PC-3 (cell line): ENCODE measurements around the gene CRLF3. TPM values are rescaled to one million over a fixed set of nuclear protein-coding genes. Genes with fewer than 3 reads are reported as not detected.
"Not testable (repeated sequence)": the region's sequence is repeated elsewhere in the genome, so short reads cannot be mapped to it uniquely, and the experiment has no call there.

Experiments
- ATAC-seq: fragments of 200-7000 bp; cut with Tn5 transposase; 2 replicates; pipeline ENCODE4 v1.9.1; 2020; ENCODE audit warnings: mild to moderate bottlenecking, moderate library complexity
- BruUV-seq: library from RNA; stranded (reverse); fragments of 400-500 nt; replicated peaks from 2 replicates; lab custom pipeline; 2021; lab: Mats Ljungman, UMichigan
- CTCF ChIA-PET: fragments of 300-600 bp; sonication (Branson Sonifier 250); formaldehyde crosslinking; loops from one replicate; lab custom pipeline; 2022; ENCODE audit warnings: antibody characterized with exemption; lab: Charles Lee
- POLR2A ChIA-PET: fragments of 300-600 bp; sonication (Branson Sonifier 250); formaldehyde crosslinking; loops from one replicate; lab custom pipeline; 2022; ENCODE audit warnings: antibody characterized with exemption; ENCODE audit not compliant: unreplicated experiment; lab: Charles Lee
- DNase-seq: peaks from one replicate; pipeline ENCODE4 v3.0.0-alpha.2; 2015
- H2AFZ ChIP-seq: fragments of 300-600 bp; sonication (generic); 2 replicates; pipeline ENCODE4 v1.6.0; 2016; ENCODE audit warnings: antibody characterized with exemption, low read length
- H3F3A ChIP-seq: fragments of 300-600 bp; sonication (generic); one replicate; pipeline ENCODE4 v1.6.0; 2017; ENCODE audit warnings: antibody characterized with exemption, low read length, control low read depth, mild to moderate bottlenecking; ENCODE audit not compliant: unreplicated experiment
- H3K27ac ChIP-seq: fragments of 300-600 bp; sonication (generic); 2 replicates; pipeline ENCODE4 v1.5.1; 2016; ENCODE audit warnings: mild to moderate bottlenecking, low read length
- H3K27me3 ChIP-seq: fragments of 300-600 bp; sonication (generic); 2 replicates; pipeline ENCODE4 v1.6.1; 2016; ENCODE audit warnings: low read length, mixed read lengths
- H3K36me3 ChIP-seq: fragments of 300-600 bp; sonication (generic); 2 replicates; pipeline ENCODE4 v1.6.1; 2016; ENCODE audit warnings: low read depth, mixed run types, low read length, mixed read lengths
- H3K4me1 ChIP-seq: fragments of 300-600 bp; sonication (generic); 2 replicates; pipeline ENCODE4 v1.5.1; 2016; ENCODE audit warnings: low read length; ENCODE audit not compliant: insufficient read depth
- H3K4me2 ChIP-seq: fragments of 300-600 bp; sonication (generic); 2 replicates; pipeline ENCODE4 v1.6.0; 2016; ENCODE audit warnings: low read length
- H3K4me3 ChIP-seq: fragments of 300-600 bp; sonication (generic); 2 replicates; pipeline ENCODE4 v1.5.1; 2016; ENCODE audit warnings: mild to moderate bottlenecking, low read length, mixed read lengths
- H3K79me2 ChIP-seq: fragments of 300-600 bp; sonication (generic); 2 replicates; pipeline ENCODE4 v1.6.1; 2017; ENCODE audit warnings: low read length, mixed read lengths
- H3K9ac ChIP-seq: fragments of 300-600 bp; sonication (generic); 2 replicates; pipeline ENCODE4 v1.6.0; 2016; ENCODE audit warnings: mild to moderate bottlenecking, low read length
- H3K9me2 ChIP-seq: fragments of 300-600 bp; sonication (generic); replicated peaks from 2 replicates; pipeline ENCODE4 v1.6.1; 2016; ENCODE audit warnings: mixed run types, low read length, mixed read lengths
- H3K9me3 ChIP-seq: fragments of 300-600 bp; sonication (generic); 2 replicates; pipeline ENCODE4 v1.6.1; 2016; ENCODE audit warnings: low read length, mixed read lengths
- H4K20me1 ChIP-seq: fragments of 300-600 bp; sonication (generic); 2 replicates; pipeline ENCODE4 v1.6.1; 2016; ENCODE audit warnings: low read length, mixed read lengths
- EZH2 ChIP-seq: fragments of 300-600 bp; sonication (generic); IDR thresholded peaks from one replicate; pipeline ENCODE4 v1.6.1; 2017; ENCODE audit warnings: antibody characterized with exemption, mild to moderate bottlenecking, low read length; ENCODE audit not compliant: unreplicated experiment
- EZH2phosphoT487 ChIP-seq: fragments of 300-600 bp; sonication (generic); IDR thresholded peaks from 2 replicates; pipeline ENCODE4 v1.6.1; 2018; ENCODE audit warnings: mild to moderate bottlenecking, antibody characterized with exemption, low read length, borderline replicate concordance
- intact Hi-C: fragments of 100-400 bp; cut with micrococcal nuclease; formaldehyde crosslinking; loops from 2 replicates; pipeline ENCODE4 v1.9.0; 2023
- total RNA-seq: library from RNA; depleted of rRNA; stranded (reverse); fragments of >200 nt; gene quantifications from 2 replicates; pipeline ENCODE4 v1.2.3, GENCODE V29; 2014
- TF ChIP-seq, protein P1 (sequence below): fragments of 300-600 bp; sonication (generic); conservative IDR thresholded peaks from 2 replicates; pipeline ENCODE4 v1.5.1; 2017; ENCODE audit warnings: antibody characterized with exemption, low read depth, mild to moderate bottlenecking, low read length

Gene CRLF3
- total RNA-seq, 1 experiment from 2014 or later: 9.8 TPM

DNA sequence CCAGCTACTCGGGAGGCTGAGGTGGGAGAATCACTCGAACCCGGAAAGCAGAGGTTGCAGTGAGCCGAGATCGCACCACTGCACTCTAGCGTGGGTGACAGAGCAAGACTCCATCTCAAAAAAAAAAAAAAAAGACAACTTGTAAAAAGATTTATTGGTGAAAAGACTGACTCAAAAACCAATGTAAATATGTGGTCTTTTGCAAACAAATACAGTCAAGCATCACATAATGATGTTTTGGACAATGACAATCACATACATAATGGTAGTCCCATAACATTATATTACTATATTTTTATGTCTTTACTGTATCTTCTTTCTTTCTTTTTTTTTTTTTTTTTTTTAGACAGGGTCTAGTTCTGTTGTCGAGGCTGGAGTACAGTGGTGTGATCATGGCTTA, 8.3 kb downstream of the CRLF3 start:
- peaks cover 5% of the 10 kb centered on the region; the same call in 1 of the 2 replicates for H4K20me1 ChIP-seq
- peaks cover 23% of the 10 kb centered on the region for H3K79me2 ChIP-seq
- no peaks in the 10 kb centered on the region for H3K36me3 ChIP-seq
- ATAC-seq: peak; percentile 90
- ChIA-PET CTCF (no interaction called here), POLR2A (no interaction called here)
- peak; percentile 52 for DNase-seq
- TF ChIP-seq, protein P1, sequence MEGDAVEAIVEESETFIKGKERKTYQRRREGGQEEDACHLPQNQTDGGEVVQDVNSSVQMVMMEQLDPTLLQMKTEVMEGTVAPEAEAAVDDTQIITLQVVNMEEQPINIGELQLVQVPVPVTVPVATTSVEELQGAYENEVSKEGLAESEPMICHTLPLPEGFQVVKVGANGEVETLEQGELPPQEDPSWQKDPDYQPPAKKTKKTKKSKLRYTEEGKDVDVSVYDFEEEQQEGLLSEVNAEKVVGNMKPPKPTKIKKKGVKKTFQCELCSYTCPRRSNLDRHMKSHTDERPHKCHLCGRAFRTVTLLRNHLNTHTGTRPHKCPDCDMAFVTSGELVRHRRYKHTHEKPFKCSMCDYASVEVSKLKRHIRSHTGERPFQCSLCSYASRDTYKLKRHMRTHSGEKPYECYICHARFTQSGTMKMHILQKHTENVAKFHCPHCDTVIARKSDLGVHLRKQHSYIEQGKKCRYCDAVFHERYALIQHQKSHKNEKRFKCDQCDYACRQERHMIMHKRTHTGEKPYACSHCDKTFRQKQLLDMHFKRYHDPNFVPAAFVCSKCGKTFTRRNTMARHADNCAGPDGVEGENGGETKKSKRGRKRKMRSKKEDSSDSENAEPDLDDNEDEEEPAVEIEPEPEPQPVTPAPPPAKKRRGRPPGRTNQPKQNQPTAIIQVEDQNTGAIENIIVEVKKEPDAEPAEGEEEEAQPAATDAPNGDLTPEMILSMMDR: no peak
- TF ChIP-seq EZH2 (no peak), EZH2phosphoT487 (no peak)
- H3K9ac ChIP-seq: no peak overlapping the region
- H3K9me3 ChIP-seq: no peaks in the 10 kb centered on the region
- intact Hi-C loops: no loop called here
- no peak overlapping the region for H3K4me2 ChIP-seq
- H2AFZ ChIP-seq: no peak overlapping the region
- H3K9me2 ChIP-seq: no peaks in the 10 kb centered on the region
- H3K4me3 ChIP-seq: no peak overlapping the region
- H3K4me1 ChIP-seq: peaks cover 15% of the 10 kb centered on the region
- BruUV-seq: no TSS peak
- no peak overlapping the region for H3K27ac ChIP-seq
- no peaks in the 10 kb centered on the region for H3F3A ChIP-seq
- H3K27me3 ChIP-seq: no peaks in the 10 kb centered on the region

DNA sequence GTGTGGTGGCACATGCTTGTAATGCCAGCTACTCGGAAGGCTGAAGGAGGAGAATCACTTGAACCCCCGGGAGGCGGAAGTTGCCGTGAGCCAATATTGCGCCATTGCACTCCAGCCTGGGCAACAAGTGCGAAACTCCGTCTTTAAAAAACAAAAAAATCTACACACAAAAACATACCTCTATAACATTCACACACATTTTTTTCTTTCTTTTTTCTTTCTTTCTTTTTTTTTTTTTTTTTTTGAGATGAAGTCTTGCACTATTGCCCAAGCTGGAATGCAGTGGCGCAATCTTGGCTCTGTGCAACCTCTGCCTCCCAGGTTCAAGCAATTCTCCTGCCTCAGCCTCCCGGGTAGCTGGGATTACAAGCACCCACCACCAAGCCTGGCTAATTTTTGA, 9.6 kb downstream of the CRLF3 start:
- H3F3A ChIP-seq, H3K9me2 ChIP-seq, H3K9me3 ChIP-seq, CTCF ChIA-PET, H4K20me1 ChIP-seq, H3K36me3 ChIP-seq, BruUV-seq, H3K4me2 ChIP-seq, H3K27ac ChIP-seq, H3K4me3 ChIP-seq, ATAC-seq, H2AFZ ChIP-seq, intact Hi-C loops, POLR2A ChIA-PET, H3K9ac ChIP-seq, H3K27me3 ChIP-seq, DNase-seq: not testable (repeated sequence)
- H3K79me2 ChIP-seq: peaks cover 17% of the 10 kb centered on the region; the same call in 1 of the 2 replicates
- peaks cover 15% of the 10 kb centered on the region for H3K4me1 ChIP-seq

DNA sequence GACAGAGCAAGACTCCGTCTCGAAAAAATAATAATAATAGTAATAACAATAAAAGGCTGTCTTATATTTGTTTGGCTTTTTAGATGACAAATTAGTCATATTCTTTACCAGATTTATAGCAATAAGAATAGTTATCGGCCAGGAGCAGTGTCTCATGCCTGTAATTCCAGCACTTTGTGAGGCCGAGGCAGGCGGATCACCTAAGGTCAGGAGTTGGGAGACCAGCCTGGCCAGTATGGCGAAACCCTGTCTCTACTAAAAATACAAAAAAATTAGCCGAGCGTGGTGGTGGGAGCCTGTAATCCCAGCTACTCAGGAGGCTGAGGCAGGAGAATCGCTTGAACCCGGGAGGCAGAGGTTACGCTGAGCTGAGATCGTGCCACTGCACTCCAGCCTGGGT, 10.3 kb downstream of the CRLF3 start:
- H3K9me3 ChIP-seq, H4K20me1 ChIP-seq, DNase-seq, H3K4me2 ChIP-seq, H3K27me3 ChIP-seq, H2AFZ ChIP-seq, H3K9me2 ChIP-seq, H3K9ac ChIP-seq, H3K27ac ChIP-seq, BruUV-seq, intact Hi-C loops, H3K4me3 ChIP-seq, H3F3A ChIP-seq, POLR2A ChIA-PET, CTCF ChIA-PET, ATAC-seq, H3K36me3 ChIP-seq: not testable (repeated sequence)
- H3K79me2 ChIP-seq: peaks cover 11% of the 10 kb centered on the region; the same call in 1 of the 2 replicates
- H3K4me1 ChIP-seq: peaks cover 15% of the 10 kb centered on the region
